HG03432 (cell line): Measurements from ENCODE around the gene CABLES2.
"Not testable (repeated sequence)": the region's sequence is repeated elsewhere in the genome, so short reads cannot be mapped to it uniquely, and the experiment has no call there.

ENCODE experiments used
- ATAC-seq: cut with Tn5 transposase; IDR thresholded peaks from one replicate; pipeline ENCODE4 v1.9.1; 2021; ENCODE audit warnings: mild to moderate bottlenecking, moderate library complexity; ENCODE audit not compliant: unreplicated experiment

The CABLES2 gene

DNA sequence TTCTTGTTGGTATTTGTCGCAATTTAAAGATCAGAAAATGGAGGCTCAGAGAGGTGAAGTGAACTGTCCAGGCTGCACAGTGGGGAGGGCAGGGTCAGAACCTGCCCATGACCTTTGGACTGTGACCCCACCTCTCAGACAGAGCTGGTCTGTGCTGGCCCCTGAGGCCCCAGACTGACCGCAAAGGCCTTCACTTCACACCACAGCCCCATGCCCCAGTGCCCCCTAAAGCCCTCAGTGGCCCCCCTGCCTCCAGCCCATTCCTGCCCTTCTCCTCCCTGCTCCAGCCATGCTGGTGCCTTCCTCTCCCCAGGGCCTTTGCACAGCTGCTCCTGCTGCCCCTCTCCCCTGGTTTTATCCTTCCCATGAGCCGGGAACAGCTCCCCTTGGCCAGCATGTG is 29.6 kb upstream of the CABLES2 start:
- ATAC-seq: no peak

DNA sequence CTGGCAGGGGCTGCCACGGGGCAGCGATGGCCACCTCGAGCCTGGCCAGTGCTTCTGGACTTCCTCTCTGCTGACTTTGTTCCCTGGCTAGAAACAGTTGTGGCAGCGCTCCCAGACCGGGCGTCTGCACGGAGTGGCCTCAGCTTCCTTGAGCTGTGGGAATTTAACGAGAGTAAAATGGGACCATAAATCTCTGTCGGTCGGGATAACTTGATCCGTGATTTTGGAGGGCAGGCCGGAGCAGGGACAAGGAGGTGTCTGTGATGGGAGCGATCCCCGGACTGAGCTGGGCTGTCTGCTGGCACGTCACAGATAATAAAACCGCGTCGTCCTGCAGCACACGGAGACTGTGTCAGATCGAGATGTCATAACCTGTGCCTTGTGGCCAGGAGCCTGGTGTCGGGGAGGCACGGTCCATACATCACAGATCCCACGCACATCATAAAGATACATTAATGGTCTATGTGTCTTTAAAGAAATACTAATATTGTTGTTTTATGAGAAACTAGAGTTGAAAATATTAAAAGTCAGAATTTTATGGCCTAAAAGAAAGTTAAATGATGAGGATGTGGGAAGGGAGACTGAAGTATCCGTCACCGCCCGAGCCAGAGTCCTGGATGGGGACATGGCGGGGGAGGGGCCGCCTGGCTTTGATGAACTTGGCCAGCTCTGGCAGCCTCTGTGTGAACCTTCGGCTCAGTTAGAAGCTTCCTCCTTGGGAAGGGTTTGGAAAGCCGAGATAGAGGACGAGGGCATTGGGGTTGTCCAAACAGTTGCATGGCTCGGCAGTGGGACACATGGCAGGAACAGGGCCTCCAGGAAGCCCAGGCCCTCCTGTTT is 26.8 kb upstream of the CABLES2 start:
- no peak for ATAC-seq

DNA sequence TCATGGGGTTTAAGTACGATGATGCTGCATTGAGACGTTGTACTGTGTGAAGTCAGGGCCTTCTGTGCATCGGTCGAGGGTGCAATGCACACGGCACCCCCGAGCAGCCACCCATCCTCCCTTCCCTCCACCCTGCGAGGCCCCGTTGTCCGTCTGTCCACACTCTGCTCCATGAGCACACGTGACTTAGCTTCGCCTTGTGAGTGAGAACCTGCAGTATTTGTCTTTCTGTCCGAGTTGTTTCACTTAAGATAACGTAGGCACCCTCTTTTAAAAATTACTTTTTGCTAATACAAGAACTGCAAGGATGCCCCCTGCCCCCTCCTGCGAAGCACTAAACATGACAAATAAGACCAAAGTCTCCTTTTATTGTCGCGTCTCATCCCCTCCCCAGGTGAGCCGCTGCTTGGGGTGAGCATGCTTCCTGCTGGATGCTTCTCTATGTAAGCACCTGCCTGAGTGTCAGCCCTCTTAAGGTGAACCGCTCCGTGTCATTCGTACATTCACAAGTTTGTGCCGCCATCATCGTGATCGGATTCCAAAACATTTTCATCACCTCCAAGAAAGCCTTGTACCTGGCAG is 23.9 kb upstream of the CABLES2 start:
- ATAC-seq: no peak

DNA sequence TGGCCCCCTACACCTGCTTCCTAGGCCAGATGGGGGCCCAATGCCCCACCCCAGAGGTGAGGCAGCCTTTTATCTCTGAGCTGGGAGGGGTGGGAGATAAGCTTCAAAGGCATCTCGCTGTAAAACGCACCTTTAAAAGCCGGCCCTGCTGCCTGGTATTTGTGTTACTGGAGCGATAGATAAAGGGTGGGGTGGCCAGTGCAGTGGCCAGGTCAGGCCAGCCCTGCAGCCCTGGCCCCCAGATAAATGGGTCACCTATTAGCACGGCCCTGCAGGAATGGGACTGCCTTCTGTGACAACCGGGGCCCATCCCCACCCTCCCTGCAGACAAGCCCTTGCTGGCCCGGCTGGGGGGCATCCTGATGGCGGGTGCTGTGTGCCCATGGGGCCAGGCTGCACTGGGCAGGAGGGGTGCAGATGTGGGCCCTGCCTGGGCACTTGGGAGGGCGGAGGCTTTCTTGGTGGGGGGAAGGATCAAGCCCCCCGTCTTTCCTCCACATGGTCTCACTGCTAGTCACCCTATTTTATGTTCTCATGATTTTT is 23.3 kb upstream of the CABLES2 start:
- no peak for ATAC-seq

DNA sequence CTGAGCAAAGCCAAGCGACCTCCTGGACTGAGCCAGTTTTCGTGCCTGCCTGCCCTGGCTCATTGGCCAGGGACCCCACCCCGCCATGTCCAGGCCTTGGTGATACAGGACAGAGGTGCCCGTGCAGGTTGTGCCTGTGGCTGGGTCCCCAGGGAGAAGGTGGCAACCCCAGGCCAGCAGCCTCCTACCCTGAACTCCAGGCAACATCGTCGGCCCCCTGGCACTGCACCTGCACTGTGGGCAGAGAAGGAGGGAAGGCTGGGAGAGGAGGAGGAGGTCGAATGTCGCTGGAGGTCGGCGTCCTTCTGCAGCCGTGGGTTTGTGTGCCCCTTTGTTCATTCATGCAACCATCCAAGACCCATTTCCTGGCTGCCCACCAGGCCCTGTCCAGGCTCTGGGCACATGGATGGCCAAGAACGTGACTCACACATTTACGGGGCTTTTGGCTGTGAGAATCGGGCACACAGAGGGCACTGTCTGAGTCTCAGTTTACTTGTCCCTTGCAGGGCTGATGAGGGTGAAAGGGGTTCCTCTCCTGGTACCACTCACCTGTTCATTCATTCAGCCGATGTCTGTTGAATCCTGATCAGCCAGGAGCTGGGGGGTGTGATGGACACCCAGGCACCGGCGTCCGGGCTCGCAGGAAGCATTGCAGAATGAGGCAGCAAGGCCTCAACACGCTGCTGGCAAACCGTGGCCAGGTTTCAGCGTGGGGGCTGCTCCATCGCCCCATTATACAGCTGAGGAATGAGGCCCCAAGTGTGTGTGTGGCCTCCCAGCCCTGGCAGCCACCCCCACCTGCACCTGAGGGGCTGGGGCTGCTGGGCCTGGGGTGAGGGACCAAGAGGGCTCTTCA is 22.6 kb upstream of the CABLES2 start:
- no peak for ATAC-seq

DNA sequence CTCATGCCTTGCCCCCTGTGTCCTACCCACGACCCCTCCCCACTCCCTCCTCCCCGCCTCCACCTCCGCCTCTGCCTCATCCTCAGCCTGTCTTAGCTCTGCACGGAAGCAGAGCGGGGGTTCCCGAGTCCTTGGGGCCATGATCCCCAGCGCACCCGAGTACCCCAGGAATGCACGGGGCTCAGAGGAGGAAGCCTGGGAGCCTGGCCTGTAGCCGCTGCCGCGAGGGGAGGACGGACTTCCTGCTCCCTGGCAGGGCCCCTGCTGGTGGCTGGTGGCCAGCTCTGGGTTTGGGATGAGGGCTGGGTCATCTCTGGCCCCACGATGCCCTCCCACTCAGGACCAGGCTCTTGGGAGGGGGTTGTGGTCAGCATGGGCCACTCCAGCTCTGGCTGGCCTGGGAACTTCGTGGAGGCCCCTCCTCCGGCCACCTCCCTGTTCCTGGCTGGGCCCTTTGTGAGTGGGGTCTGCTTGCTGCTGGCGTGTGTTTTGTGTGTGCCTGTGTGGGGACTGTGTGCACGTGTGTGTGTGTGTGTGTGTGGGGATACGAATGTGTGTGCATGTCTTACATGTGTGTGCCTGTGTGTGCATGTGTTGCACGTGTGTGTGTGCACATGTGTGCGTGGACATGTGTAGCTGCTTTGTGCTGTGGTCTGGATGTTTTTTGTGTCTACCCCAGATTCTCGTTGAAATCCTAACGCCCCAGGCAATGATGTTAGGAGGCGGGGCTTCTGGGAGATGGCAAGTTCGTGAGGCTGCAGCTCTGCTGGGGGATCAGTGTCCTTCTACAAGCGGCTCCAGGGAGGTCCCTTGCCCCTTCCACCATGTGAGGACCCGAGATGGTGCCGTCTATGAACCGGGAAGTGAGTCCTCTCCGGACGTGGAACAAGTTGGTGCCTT is 21.6 kb upstream of the CABLES2 start:
- no peak for ATAC-seq

DNA sequence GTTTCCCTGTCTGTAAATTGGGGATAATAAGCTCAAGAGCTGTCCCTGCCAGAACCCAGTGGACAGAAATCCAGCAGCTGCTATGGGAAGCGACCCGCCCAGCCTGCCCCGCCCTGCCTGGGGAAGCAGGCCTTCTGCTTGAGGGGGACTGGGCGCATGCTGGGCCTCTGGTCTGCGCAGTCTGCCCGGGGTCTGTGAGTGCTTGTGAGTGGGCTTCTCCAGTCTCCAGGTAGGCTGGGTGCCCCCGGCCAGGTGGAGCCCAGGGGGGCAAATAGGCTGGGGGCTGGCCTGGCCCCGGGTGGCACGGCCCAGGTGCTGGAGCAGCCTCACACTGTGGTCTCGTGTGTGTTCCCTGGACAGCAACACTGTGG is 20.9 kb upstream of the CABLES2 start:
- no peak for ATAC-seq

DNA sequence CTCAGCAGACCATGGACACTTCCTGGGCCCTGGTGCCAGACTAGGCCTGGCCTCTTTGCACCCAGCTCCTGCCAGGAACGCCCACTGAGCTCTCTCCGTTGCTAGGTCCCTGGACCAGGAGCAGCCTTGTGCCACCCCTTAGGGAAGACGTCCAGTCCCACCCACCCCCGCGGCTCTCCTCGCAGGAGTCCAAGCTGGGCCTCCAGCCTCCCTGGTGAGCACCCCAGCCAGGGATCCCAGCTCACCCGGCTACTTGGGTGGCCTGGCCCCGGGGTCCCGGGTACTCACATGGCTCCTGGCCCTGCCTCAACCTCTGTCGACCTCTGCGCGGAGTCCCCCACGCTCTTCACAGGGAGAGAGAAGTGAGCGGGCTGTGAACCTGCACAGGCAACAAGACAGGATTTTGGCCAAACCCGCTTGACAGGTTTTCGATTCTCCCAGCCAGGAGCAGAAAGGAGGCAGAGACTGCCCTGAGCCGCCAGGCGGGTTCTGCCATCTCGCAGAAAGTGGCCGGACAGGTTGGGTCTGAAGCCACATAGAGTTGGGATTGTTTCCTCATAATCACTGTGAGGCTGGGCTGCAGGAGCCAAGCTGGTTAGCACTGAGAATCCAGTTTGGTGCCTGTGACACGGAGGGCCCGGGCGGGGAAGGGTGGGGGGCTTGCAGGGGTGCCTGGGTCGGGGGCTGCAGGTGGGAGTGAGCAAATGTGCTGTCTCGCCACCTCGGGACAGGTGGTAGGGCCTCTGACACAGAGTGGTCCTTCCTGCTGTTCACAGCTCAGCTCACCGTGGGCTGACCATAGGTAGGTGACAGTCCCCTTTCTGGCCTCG is 20.3 kb upstream of the CABLES2 start, which contains the start of gene RBBP8NL:
TSS of gene RBBP8NL (minus strand) at position 368 of the 830 bp plus-strand sequence. CDS start 7,892 bp downstream, outside the sequence.
- no peak for ATAC-seq

DNA sequence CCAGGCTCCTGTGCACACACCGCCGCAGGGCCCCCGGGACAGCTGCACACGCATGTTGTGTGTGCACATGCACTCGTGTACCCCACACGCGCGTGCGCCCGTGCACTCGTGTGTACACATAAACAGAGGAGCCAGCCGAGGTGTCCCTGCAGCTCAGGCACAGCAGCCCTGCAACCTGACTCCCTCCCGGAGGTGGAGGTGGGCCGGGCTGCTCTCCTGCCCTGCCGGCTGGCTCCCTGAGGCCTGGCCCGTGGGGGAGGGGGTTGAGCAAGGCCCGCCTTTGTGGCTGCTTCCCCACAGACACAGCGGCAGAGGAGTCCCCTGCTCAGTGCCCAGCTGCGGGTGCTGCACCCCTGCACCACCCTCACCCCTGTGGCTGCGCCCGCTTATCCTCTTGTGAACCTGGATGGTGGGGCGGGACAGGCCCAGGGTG is 19.6 kb upstream of the CABLES2 start:
- no peak for ATAC-seq

DNA sequence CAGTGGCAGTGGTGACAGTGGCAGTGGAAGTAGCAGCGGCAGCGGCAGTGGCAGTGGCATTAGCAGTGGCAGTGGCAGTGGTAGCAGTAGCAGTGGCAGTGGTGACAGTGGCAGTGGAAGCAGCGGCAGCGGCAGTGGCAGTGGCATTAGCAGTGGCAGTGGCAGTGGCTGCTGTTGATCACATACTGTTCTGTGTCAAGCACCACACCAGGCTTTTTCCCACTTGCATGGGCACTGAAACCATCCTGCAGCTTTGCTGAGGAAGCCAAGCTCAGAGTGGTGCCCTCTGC is 18.9 kb upstream of the CABLES2 start:
- not testable (repeated sequence) for ATAC-seq

DNA sequence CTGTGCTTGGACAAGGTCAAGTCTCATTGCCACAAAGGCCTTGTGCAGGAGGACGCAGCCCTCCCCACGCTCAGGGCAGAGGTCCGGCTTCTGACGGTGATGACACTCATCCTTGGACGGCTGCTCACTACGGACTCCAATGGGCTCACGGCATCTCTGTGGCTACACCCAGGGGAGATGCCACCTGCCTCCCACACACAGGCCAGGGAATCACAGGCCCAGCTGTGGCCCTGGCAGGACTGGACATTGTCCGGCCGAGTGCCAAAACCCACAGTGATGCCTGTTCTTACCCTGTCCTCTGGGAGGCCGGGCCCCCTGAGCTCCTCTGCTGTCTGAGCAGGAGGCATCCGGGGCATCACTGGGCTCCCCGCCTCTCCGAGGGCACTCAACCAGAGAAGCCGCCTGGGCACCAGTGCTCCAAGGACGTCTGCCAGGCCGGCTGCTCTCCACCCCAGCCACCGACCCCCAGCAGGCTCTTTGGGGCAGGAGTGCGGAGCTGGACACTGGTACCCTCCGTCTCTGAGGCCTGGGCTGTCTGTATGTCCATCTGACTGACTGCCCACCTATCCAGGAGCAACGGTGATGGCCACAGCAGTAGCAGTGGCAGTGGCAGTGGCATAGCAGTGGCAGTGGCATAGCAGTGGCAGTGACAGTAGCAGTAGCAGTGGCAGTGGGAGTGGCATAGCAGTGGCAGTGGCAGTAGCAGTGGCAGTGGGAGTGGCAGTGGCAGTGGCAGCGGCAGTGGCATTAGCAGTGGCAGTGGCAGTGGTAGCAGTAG is 18.4 kb upstream of the CABLES2 start:
- ATAC-seq: no peak

DNA sequence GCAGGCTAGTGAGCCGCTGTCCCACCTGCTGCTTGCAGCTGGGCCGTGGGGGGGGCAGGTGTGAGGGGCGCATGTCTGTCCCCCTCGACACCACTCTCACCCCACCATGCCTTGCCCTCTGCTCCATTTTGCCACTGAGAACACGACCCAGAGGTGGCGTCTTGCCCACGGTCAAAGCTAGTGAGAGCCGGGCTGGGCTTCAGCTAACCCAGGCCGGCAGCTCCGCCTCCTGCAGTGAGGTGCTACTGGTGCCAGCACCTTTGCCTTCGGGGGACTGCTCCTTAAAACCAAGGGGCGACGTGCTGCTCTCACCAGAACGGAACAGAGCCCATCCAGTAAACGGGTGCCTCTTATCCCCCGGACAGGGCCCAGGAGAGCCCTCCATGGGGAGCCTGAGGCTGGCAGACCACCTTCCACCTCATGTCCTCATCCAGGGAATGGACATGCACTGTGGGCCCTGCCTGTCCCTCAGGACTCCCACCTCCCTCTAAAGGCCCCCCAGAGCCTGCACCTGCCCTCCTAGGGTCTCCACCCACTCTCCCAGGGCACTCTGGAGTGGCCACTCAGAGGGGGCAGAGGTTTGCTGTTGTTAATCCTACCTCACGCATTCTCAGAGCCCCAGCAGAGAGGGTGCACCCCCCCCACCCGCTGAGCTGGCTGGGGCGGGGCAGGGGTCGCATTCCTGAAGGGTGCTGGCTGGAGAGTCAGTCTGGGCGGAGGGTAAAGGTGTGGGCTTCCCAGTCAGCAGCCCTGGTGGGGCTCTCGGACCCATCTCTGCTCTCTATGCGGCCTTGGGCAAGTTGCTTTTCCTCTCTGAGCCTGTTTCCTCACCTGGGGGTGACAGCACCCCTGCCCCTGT is 17.4 kb upstream of the CABLES2 start:
- no peak for ATAC-seq

DNA sequence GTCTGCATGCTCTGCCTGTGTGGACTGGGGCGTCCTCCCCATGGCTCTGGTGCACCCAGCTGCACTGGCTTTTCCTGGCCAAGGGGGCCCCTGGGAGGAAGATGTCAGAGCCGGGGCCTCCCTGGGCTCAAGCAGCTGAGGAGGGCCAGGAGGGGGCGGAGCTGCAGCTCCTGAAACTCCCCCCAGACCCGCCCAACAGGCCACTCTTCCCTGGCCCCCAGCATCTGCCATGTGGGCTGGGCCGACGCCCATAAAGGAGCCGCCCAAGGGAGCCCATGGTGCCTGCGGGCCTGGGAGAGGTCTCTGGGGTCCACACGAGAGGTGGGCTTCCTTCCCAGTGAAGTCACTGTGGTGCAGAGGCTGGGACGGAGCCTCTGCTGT is 16.2 kb upstream of the CABLES2 start:
- ATAC-seq: no peak

DNA sequence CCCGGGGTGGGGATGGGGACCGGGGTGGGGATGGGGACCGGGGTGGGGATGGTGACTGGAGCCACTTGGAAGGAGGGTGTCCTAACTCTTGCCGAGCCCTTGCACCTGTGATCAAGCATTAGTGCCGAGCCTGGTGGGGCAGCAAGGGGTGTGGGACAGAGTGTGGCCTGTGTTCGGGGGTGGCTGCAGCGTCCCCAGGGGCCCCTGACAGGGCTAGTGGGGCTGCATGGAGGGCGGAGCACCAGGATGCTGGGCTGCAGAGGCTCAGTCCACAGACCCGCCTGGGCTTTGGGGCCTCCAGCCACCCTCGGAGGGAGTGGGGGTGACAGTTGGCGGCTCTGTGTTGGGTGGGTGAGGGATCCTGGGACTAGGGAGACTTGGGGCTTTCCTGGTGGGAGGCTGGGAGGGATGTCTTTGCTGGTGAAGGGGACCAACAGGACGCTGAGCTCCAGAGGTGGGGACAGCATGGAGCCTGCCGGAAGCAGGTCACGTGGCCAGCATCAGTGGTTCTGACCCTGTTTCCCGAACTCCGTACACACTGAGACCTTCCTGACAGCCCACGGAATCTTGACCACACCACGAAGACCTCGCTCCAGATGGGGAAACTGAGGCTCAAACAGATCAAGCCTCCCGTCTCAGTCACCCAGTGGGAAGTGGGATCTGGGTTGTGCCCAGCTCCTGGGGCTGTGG is 15.7 kb upstream of the CABLES2 start:
- ATAC-seq: no peak

DNA sequence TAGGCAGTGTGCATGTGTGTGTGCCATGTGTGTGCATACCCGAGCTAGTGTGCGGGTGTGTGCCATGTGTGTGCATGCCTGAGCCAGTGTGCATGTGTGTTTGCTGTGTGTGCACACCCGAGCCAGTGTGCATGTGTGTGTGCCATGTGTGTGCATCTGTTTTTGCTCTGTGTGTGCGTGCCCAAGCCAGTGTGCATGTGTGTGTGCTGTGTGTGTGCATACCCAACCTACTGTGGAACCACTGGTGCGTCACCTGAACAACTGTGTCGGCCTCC is 14.6 kb upstream of the CABLES2 start:
- ATAC-seq: no peak

DNA sequence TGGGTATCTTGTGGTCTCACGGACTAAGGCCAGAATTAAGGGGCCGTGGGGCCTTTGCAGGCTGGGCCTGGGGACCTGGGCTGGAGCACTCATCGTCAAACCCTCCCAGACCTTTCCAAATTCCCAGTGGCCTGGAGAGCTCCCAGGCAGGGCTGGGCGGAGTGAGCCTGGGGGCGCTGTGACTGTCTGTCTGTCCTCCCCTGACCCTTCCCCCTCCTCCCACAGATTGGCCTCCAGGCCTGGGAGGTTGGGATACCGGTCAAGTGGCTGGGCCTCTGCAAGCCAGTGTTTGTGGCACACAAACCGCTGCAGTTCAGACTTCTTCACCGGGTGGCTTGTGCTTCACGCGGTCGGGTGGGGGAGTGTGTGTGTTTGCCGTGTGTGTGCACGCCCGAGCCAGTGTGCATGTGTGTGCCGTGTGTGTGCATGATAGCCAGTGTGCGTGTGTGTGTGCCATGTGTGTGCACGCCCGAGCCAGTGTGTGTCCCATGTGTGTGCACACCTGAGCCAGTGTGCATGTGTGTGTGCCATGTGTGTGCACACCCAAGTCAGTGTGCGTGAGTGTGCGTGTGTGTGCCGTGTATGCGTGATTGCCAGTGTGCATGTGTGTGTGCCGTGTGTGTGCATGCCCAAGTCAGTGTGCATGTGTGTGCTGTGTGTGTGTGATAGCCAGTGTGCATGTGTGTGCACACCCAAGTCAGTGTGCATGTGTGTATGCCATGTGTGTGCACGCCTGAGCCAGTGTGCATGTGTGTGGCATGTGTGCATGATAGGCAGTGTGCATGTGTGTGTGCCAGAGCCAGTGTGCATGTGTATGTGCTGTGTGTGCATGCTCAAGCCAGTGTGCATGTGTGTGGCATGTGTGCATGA is 14.0 kb upstream of the CABLES2 start:
- ATAC-seq: no peak

DNA sequence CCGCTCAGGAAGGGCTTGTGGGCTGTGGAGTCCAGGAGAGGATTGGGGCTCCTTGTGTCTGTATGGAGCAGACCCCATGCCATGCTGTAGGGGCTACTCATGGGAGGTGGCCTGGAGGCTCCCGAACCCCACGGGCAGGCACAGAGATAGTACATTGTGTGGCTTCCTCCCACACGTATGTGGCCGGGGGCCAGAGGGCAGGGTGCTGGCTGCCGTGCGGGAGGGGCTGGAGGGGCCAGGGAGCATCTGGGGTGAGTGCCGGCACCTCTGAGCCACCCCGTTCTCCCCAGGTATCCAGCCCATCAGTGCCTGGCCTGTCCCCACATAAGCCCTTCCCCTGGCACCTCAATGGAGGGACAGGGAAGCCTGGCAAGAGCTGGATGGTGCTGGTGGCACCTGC is 12.7 kb upstream of the CABLES2 start:
- ATAC-seq: no peak
